ENCODE data around the gene STYX. TPM values are rescaled to one million over a fixed set of nuclear protein-coding genes. Genes with fewer than 3 reads are reported as not detected.

The STYX gene
- total RNA-seq, 1 experiment from 2014 or later = 24.0 TPM

- Histone ChIP-seq H3K23me2 (ENCODE audit: insufficient read length, low read depth, low read length, poor library complexity, severe bottlenecking) (no peaks in the 10 kb centered on the region), H3K4me1 (ENCODE audit: insufficient read depth, low read length) (no peaks in the 10 kb centered on the region), H3K9ac (ENCODE audit: extremely low read depth, insufficient read length, low read length) (no peak overlapping the region), H4K8ac (replicated peaks; ENCODE audit: insufficient read length, low read depth, low read length) (no peak overlapping the region), H3K56ac (ENCODE audit: insufficient read length, low read depth, low read length) (no peak overlapping the region), H2AFZ (ENCODE audit: low read length) (no peak overlapping the region), H2BK120ac (ENCODE audit: low read depth, low read length, poor library complexity, severe bottlenecking) (no peak overlapping the region), H3K4me2 (ENCODE audit: insufficient read depth, insufficient read length, low read length) (no peak overlapping the region), H4K20me1 (ENCODE audit: control insufficient read depth, insufficient read depth, insufficient read length) (no peaks in the 10 kb centered on the region), H4K5ac (ENCODE audit: insufficient read length, low read depth, low read length) (no peak overlapping the region), H3K27ac (ENCODE audit: insufficient read length, low read depth, low read length) (no peak overlapping the region), H2BK20ac (ENCODE audit: low read depth, low read length, poor library complexity, severe bottlenecking) (no peak overlapping the region), H2BK15ac (ENCODE audit: low read depth, low read length) (no peak overlapping the region), H3K27me3 (ENCODE audit: insufficient read depth, low read length) (no peaks in the 10 kb centered on the region), H3K79me2 (ENCODE audit: insufficient read depth, low read length) (no peaks in the 10 kb centered on the region), H3K18ac (ENCODE audit: insufficient read length, low read depth, low read length) (no peak overlapping the region), H2AK5ac (ENCODE audit: insufficient read length, low read length) (no peak overlapping the region), H4K91ac (ENCODE audit: insufficient read length, low read depth, low read length) (no peak overlapping the region), H3K4ac (ENCODE audit: low read depth, low read length) (no peak overlapping the region), H3K23ac (ENCODE audit: insufficient read length, low read depth, low read length) (no peak overlapping the region), H2BK12ac (ENCODE audit: insufficient read length, low read depth, low read length) (no peak overlapping the region), H3K14ac (ENCODE audit: insufficient read depth, low read length) (no peak overlapping the region), H2BK5ac (ENCODE audit: insufficient read length, low read length) (no peak overlapping the region), H3T11ph (ENCODE audit: low read length) (no peak overlapping the region), H3K9me3 (ENCODE audit: control insufficient read depth, low read depth, low read length) (no peaks in the 10 kb centered on the region), H3K79me1 (ENCODE audit: insufficient read depth, low read depth, low read length, poor library complexity, severe bottlenecking) (peaks cover 3% of the 10 kb centered on the region)
- DNase-seq = no peak
- H3K4me1 Mint-ChIP-seq = no peaks in the 10 kb centered on the region
- WGBS (ENCODE audit: extremely low coverage, insufficient read length, low lambda C conversion rate) = no CpG with 5 or more reads among the region's 6 CpGs
- no peaks in the 10 kb centered on the region for H3K27me3 Mint-ChIP-seq (ENCODE audit: low read depth)
- no peak overlapping the region for H3K27ac Mint-ChIP-seq
- no peak for TF ChIP-seq CTCF (conservative IDR thresholded peaks at IDR 0.05)
- peaks cover 41 to 84% (median 72%) of the 10 kb centered on the region in 3 experiments; a peak in 6 of 7 replicates for H3K36me3 Mint-ChIP-seq (ENCODE audit: insufficient read depth in 1 of 3, low read depth in 3 of 3)
- no peak overlapping the region for H3K4me3 Mint-ChIP-seq
- H3K9me3 Mint-ChIP-seq = no peaks in the 10 kb centered on the region
Observed at GRCh38 chr14:52716155-52716554, 13.8 kb upstream of the STYX start.

Measured in H9 (cell line).